ENCODE measurements around the gene SEC11A.
"Not testable (repeated sequence)": the region's sequence is repeated elsewhere in the genome, so short reads cannot be mapped to it uniquely, and the experiment has no call there.

SEC11A gene

GRCh38 chr15:84716036-84716732, at the start of gene SEC11A:
TSS of gene SEC11A (minus strand) at chr15:84716139. CDS start at chr15:84716075, 64 bp downstream.
- DNase-seq (ENCODE audit: low spot score): peak; percentile 95

GRCh38 chr15:84765675-84766074, 49.7 kb upstream of the SEC11A start:
- no peak for DNase-seq (ENCODE audit: low spot score)

- no peak for DNase-seq (ENCODE audit: low spot score)
Measured at GRCh38 chr15:84764989-84765388, 49.0 kb upstream of the SEC11A start.

- DNase-seq (ENCODE audit: low spot score): no peak
Measured at GRCh38 chr15:84764585-84764984, 48.6 kb upstream of the SEC11A start.

- no peak for DNase-seq (ENCODE audit: low spot score)
Measured at GRCh38 chr15:84762840-84763572, 47.1 kb upstream of the SEC11A start.

- no peak for DNase-seq (ENCODE audit: low spot score)
Measured at GRCh38 chr15:84761607-84762131, 45.7 kb upstream of the SEC11A start.

GRCh38 chr15:84760219-84760618, 44.3 kb upstream of the SEC11A start:
- no peak for DNase-seq (ENCODE audit: low spot score)

- no peak for DNase-seq (ENCODE audit: low spot score)
Measured at GRCh38 chr15:84759018-84759417, 43.1 kb upstream of the SEC11A start.

GRCh38 chr15:84755736-84756527, 40.0 kb upstream of the SEC11A start:
- DNase-seq (ENCODE audit: low spot score): no peak

- not testable (repeated sequence) for DNase-seq (ENCODE audit: low spot score)
Measured at GRCh38 chr15:84754889-84755288, 39.0 kb upstream of the SEC11A start.

- DNase-seq (ENCODE audit: low spot score): no peak
Measured at GRCh38 chr15:84752700-84753099, 36.8 kb upstream of the SEC11A start.

- DNase-seq (ENCODE audit: low spot score): no peak
Measured at GRCh38 chr15:84752195-84752594, 36.3 kb upstream of the SEC11A start.

GRCh38 chr15:84751721-84752120, 35.8 kb upstream of the SEC11A start:
- not testable (repeated sequence) for DNase-seq (ENCODE audit: low spot score)

- DNase-seq (ENCODE audit: low spot score): no peak
Measured at GRCh38 chr15:84750583-84751092, 34.7 kb upstream of the SEC11A start.

GRCh38 chr15:84749111-84749991, 33.4 kb upstream of the SEC11A start:
- DNase-seq (ENCODE audit: low spot score): peak; percentile 17

GRCh38 chr15:84748274-84749110, 32.6 kb upstream of the SEC11A start, which contains the start of gene ZNF592:
TSS of gene ZNF592 (plus strand) at chr15:84748592. CDS start at chr15:84782676, 34,084 bp downstream.
- peak; percentile 61 for DNase-seq (ENCODE audit: low spot score)

GRCh38 chr15:84747416-84748273, 31.7 kb upstream of the SEC11A start:
- DNase-seq (ENCODE audit: low spot score): peak; percentile 78

GRCh38 chr15:84741121-84741520, 25.2 kb upstream of the SEC11A start:
- no peak for DNase-seq (ENCODE audit: low spot score)

- no peak for DNase-seq (ENCODE audit: low spot score)
Measured at GRCh38 chr15:84740691-84741090, 24.8 kb upstream of the SEC11A start.
